Panc1 (cell line): ENCODE measurements around the gene ADAMTS15. TPM values are rescaled to one million over a fixed set of nuclear protein-coding genes. Genes with fewer than 3 reads are reported as not detected.

ENCODE experiments used
- ATAC-seq: fragments of 200-7000 bp; cut with Tn5 transposase; 2 replicates; pipeline ENCODE4 v1.9.1; 2020; ENCODE audit warnings: mild to moderate bottlenecking, moderate library complexity
- BruUV-seq: library from RNA; stranded (reverse); fragments of 400-500 nt; replicated peaks from 2 replicates; lab custom pipeline; 2021; lab: Mats Ljungman, UMichigan
- CTCF ChIA-PET: fragments of 300-600 bp; sonication (Branson Sonifier 250); formaldehyde crosslinking; loops from one replicate; lab custom pipeline; 2022; ENCODE audit warnings: antibody characterized with exemption; lab: Charles Lee
- POLR2A ChIA-PET: fragments of 300-600 bp; sonication (Branson Sonifier 250); formaldehyde crosslinking; loops from one replicate; lab custom pipeline; 2022; ENCODE audit warnings: antibody characterized with exemption; lab: Charles Lee
- DNase-seq: peaks from one replicate; pipeline ENCODE4 v3.0.0-alpha.2; 2010; ENCODE audit warnings: low read depth, low spot score
- H3K27ac ChIP-seq: 2 replicates; pipeline ENCODE4 v1.5.1; 2011; ENCODE audit warnings: mild to moderate bottlenecking, low read length, inconsistent platforms
- H3K27me3 ChIP-seq: fragments of 200-500 bp; sonication (Bioruptor generic); 2 replicates; pipeline ENCODE4 v1.6.0; 2014; ENCODE audit warnings: low read length, inconsistent platforms; ENCODE audit not compliant: control insufficient read depth, insufficient read depth
- H3K36me3 ChIP-seq: fragments of 200-500 bp; sonication (Bioruptor generic); 2 replicates; pipeline ENCODE4 v1.5.1; 2014; ENCODE audit warnings: inconsistent platforms, mild to moderate bottlenecking, low read length, moderate library complexity; ENCODE audit not compliant: control insufficient read depth, insufficient read depth
- H3K4me1 ChIP-seq: 2 replicates; pipeline ENCODE4 v1.5.1; 2011; ENCODE audit warnings: inconsistent platforms, mild to moderate bottlenecking, low read length, moderate library complexity; ENCODE audit not compliant: control insufficient read depth, insufficient read depth
- H3K4me3 ChIP-seq, 2 experiments: 2 replicates each; pipeline ENCODE4 v1.5.1; 2011 to 2012; ENCODE audit warnings: low read depth in 2 of 2, low read length in 2 of 2, mild to moderate bottlenecking in 2 of 2, inconsistent platforms in 1 of 2, moderate library complexity in 1 of 2
- H3K9me3 ChIP-seq: fragments of 200-500 bp; sonication (Bioruptor generic); 2 replicates; pipeline ENCODE4 v1.5.1; 2014; ENCODE audit warnings: low read depth, mild to moderate bottlenecking, inconsistent platforms, low read length, moderate library complexity; ENCODE audit not compliant: control insufficient read depth, insufficient read depth
- POLR2AphosphoS5 ChIP-seq: IDR thresholded peaks from 2 replicates; pipeline ENCODE4 v1.6.1; 2012; ENCODE audit warnings: mild to moderate bottlenecking, low read depth, low read length, moderate library complexity
- REST ChIP-seq, 2 experiments: IDR thresholded peaks; 2 replicates each; pipeline ENCODE4 v1.6.1; 2011 to 2012; ENCODE audit warnings: low read depth in 2 of 2, control low read depth in 1 of 2, low read length in 1 of 2, mild to moderate bottlenecking in 1 of 2, moderate library complexity in 1 of 2; ENCODE audit not compliant: insufficient read depth in 1 of 2
- SIN3A ChIP-seq: IDR thresholded peaks from 2 replicates; pipeline ENCODE4 v1.6.1; 2012; ENCODE audit warnings: low read depth, mild to moderate bottlenecking, low read length, moderate library complexity, borderline replicate concordance; ENCODE audit not compliant: insufficient read depth
- TCF7L2 ChIP-seq: IDR thresholded peaks from 2 replicates; pipeline ENCODE4 v1.6.1; 2011; ENCODE audit warnings: mild to moderate bottlenecking, low read depth, low read length, inconsistent platforms
- in situ Hi-C: cut with HindIII; loops from 2 replicates; pipeline ENCODE4 v1.10.0; 2016; ENCODE audit warnings: low sequenced_read_pairs, low pct_unique_long_range_greater_than_20kb
- intact Hi-C: fragments of 100-400 bp; cut with micrococcal nuclease; formaldehyde crosslinking; loops from one replicate; pipeline ENCODE4 v1.10.0; 2022; ENCODE audit not compliant: unreplicated experiment
- total RNA-seq: library from RNA; stranded (reverse); gene quantifications from one replicate; pipeline ENCODE4 v1.2.1, GENCODE V29; 2021; ENCODE audit not compliant: unreplicated experiment
- TF ChIP-seq, protein P1 (sequence below): fragments of 450-650 bp; IDR thresholded peaks from 2 replicates; pipeline ENCODE4 v1.5.1; 2017; ENCODE audit warnings: mild to moderate bottlenecking

The ADAMTS15 gene
- total RNA-seq, 1 experiment from 2014 or later, result 39.9 TPM

- Histone ChIP-seq H3K4me3 (no peak overlapping the region), H3K27ac (no peak overlapping the region), H3K36me3 (no peaks in the 10 kb centered on the region), H3K9me3 (no peaks in the 10 kb centered on the region), H3K4me1 (peaks cover 16% of the 10 kb centered on the region), H3K27me3 (no peaks in the 10 kb centered on the region)
- ATAC-seq (no peak), DNase-seq (no peak)
- intact Hi-C loops (no loop called here), in situ Hi-C loops (no loop called here)
- ChIA-PET CTCF (no interaction called here), POLR2A (no interaction called here)
- BruUV-seq, result no TSS peak
- TF ChIP-seq SIN3A, result no peak
- no peak for TF ChIP-seq TCF7L2
- TF ChIP-seq POLR2AphosphoS5, result no peak
- no peak for TF ChIP-seq REST (IDR thresholded peaks at IDR 0.05; ENCODE audit: insufficient read depth in 1 of 2, low read depth in 2 of 2, low read length in 1 of 2)
- TF ChIP-seq, protein P1, sequence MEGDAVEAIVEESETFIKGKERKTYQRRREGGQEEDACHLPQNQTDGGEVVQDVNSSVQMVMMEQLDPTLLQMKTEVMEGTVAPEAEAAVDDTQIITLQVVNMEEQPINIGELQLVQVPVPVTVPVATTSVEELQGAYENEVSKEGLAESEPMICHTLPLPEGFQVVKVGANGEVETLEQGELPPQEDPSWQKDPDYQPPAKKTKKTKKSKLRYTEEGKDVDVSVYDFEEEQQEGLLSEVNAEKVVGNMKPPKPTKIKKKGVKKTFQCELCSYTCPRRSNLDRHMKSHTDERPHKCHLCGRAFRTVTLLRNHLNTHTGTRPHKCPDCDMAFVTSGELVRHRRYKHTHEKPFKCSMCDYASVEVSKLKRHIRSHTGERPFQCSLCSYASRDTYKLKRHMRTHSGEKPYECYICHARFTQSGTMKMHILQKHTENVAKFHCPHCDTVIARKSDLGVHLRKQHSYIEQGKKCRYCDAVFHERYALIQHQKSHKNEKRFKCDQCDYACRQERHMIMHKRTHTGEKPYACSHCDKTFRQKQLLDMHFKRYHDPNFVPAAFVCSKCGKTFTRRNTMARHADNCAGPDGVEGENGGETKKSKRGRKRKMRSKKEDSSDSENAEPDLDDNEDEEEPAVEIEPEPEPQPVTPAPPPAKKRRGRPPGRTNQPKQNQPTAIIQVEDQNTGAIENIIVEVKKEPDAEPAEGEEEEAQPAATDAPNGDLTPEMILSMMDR, result no peak
Measured at GRCh38 chr11:130455483-130456127, 7.2 kb downstream of the ADAMTS15 start.

DNA sequence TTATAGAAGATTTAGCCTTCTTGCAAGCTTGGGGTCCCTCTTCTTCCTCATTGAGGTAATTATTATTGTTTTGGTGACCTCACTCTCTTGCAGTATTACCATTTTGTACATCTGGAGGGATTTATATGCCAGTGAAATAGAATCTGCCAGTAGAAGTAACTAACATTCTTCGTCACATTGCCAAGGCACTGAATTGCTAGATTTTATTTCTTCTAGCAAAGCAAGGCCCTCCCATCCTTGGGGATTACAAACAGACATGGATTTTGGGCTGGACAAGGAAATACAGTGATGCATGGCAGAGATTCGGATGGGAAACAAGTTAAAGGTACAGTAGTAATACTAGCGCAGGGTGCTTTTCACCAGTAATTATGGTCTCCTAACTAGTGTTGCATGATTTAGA is 7.8 kb downstream of the ADAMTS15 start:
- Histone ChIP-seq H3K27me3 (no peaks in the 10 kb centered on the region), H3K4me1 (peaks cover 15% of the 10 kb centered on the region), H3K27ac (no peak overlapping the region), H3K9me3 (no peaks in the 10 kb centered on the region), H3K4me3 (no peak overlapping the region), H3K36me3 (no peaks in the 10 kb centered on the region)
- ChIA-PET CTCF (no interaction called here), POLR2A (no interaction called here)
- in situ Hi-C loops, result no loop called here
- intact Hi-C loops, result no loop called here
- no peak for TF ChIP-seq REST (IDR thresholded peaks at IDR 0.05; ENCODE audit: insufficient read depth in 1 of 2, low read depth in 2 of 2, low read length in 1 of 2)
- TF ChIP-seq SIN3A, result no peak
- TF ChIP-seq, protein P1, result no peak
- no peak for TF ChIP-seq POLR2AphosphoS5
- no peak for TF ChIP-seq TCF7L2
- DNase-seq (no peak), ATAC-seq (no peak)
- no TSS peak for BruUV-seq
